ENCODE data around the gene ALPP.
"Not testable (repeated sequence)": the region's sequence is repeated elsewhere in the genome, so short reads cannot be mapped to it uniquely, and the experiment has no call there.

Gene ALPP

GRCh38 chr2:232341061-232341738 lies 37.4 kb upstream of the ALPP start:
- no peak for DNase-seq (ENCODE audit: low spot score)

DNA sequence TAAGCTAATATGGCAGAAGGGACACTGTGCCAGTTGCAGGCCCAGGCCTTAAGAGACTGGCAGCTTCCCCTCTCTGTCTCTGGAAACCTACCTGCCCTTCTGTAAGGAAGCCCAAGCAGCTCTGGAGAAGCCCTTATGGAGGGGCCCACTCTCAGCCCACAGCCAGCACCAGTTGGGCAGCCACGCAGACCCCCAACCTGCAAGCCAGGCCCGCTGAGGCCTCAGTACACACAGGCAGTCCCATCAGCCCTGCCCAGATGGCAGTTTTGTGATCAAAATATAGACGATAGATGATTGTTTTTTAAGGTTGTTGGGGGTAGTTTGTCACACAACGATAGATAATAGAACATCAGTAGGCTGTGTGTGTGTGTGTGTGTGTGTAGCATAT lies 36.8 kb upstream of the ALPP start:
- DNase-seq (ENCODE audit: low spot score) = no peak

- no peak for DNase-seq (ENCODE audit: low spot score)
These were observed 35.7 kb upstream of the ALPP start for GRCh38 chr2:232342635-232343565.

DNA sequence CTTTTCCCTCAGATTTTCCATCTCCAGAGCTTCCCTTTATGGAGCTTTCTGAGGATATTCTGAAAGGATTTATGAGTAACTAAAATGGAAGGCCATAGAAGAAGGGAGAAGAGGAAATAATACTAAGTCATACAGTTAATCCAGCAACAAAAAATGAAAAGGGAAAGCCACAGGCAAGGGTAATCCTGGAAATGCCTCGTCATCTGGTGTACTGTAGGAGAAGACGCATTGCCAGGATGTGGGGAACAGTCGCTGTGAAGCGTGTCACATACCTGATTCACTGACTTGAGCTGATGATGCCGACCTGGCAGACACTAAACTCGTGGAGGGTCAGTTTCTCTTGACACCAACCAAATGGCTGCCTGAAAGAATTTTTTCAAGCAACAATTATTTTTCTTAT lies 34.7 kb upstream of the ALPP start:
- DNase-seq (ENCODE audit: low spot score) = no peak

DNA sequence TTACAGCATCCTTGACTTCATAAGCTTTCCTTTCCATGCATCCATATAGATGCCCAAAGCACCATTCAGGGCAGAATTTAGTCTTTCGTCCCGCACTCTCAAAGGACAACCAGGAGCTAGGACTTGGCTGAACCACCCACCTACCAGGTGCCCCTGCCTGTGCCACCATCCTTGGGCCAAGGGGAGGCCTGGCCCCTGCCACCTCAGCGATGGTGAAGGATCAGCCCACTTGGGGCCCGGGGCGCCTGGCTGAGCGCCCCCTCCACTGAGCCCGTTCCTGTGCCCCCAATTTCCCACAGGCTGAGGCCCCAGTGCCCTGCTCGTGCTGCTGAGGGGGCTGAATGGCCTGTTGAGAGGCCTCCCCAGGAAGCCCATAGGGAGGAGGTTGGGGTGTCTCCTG lies 33.3 kb upstream of the ALPP start:
- DNase-seq (ENCODE audit: low spot score) = no peak

DNA sequence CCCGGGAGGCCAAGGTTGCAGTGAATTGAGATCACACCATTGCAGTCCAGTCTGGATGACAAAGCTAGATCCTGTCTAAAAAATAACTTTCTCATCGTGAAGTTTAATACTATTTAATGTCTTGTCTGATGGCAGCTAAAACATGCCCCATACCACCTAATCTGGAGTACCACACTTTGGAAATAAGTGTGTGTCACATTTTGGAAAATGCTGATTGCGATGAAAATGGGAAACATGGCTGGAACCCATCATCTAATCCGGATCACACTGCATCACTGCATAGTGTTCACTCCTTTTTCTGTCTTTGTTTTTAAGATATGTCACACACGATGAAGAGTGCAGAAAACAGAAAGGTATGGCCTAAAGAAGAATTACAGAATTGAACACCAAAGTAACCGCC lies 31.2 kb upstream of the ALPP start:
- no peak for DNase-seq (ENCODE audit: low spot score)

- no peak for DNase-seq (ENCODE audit: low spot score)
These were observed 29.6 kb upstream of the ALPP start for GRCh38 chr2:232348936-232349335.

DNA sequence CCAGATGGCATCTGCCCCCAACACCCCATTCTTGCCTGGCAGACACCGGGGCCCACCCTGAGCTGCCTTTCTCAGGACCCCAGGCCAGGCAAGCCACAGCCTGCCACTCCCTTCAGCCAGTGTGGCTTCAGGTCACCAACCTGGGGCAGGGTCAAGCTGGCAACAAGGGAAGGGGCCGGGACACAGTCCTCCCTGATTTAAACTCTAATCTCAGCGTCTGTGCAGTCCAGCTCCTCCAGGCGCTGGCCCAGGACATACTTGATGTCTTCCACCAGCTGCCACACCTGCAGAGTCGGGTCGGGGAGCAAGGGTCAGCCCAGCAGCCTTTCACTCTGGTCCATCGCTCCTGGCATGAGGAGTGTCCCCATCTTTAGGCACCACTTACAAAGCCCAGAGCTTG lies 29.0 kb upstream of the ALPP start:
- no peak for DNase-seq (ENCODE audit: low spot score)

DNA sequence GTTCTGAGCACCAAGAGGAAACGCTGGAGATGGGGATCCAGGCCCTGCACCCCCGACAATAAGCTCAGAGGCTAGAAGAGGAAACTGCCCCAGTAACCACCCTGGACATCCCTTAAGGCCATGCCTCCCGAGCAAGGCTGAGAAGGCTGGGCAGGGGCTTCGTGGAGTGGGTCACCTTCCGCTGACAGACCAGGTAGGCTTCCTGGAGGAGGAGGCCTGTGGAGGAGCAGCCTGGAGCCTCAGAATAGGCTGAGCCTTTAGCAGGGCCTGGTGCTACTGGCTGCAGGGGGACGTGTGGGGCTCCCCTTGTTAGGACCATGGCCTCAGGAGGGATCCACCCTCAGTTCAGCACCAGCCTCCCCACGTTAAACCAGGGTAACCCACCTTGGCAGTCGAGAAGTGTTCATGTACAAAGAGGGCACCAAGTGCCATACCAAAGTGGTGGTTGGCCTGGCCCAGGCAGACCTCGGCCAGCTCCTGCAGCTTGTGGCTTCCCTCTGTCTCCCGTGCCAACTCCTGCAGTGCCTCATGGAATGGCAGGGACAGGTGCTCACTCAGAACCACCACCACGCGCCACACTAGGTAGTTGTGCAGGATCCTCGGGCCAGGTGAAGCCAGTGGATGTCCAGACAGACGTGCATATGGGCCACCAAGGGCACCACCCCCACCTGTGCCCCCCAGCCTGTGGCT lies 28.5 kb upstream of the ALPP start:
- DNase-seq (ENCODE audit: low spot score) = no peak

GRCh38 chr2:232350804-232351685 lies 27.5 kb upstream of the ALPP start:
- peak; percentile 61 for DNase-seq (ENCODE audit: low spot score)

DNA sequence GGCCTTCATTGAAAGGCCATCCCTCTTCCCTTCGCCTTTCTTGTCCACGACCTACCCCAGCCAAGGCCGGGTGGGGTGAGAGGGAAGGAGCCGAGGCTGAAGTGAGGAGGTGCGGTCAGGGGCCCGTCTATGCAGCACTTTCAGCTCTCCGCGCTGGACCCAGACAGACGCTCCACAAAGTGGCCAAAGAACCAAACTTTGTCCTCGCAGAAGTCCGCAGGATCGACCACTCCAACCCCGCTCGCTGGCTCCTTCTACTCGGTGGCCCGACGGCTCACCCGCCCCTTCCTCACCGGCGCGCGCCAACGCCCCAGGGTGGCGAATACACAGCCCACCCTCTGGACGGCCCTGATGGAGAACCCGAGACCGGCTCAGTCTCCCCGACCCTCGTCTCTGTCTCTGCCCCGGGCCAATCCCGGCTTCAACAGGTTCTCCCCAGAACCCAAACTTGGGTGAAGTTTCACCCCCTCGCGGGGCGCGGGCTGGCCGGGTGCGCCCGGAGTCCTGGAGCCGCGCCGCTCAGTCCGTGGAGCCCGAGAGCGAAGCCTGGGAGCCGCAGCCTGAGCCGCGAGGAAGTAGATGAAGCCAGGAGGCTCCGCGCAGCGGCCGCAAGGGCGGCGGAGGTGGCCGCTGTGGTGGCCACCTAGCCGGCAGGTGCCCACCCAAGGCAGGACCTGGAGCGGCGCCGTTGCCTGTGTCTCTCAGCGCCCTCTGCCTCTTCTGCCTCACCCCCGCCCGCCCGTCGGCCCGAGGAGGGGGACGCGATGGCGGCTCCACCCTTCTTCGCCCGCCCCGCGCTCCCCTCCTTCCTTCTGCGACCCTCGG lies 26.7 kb upstream of the ALPP start:
- DNase-seq (ENCODE audit: low spot score) = peak; percentile 55

DNA sequence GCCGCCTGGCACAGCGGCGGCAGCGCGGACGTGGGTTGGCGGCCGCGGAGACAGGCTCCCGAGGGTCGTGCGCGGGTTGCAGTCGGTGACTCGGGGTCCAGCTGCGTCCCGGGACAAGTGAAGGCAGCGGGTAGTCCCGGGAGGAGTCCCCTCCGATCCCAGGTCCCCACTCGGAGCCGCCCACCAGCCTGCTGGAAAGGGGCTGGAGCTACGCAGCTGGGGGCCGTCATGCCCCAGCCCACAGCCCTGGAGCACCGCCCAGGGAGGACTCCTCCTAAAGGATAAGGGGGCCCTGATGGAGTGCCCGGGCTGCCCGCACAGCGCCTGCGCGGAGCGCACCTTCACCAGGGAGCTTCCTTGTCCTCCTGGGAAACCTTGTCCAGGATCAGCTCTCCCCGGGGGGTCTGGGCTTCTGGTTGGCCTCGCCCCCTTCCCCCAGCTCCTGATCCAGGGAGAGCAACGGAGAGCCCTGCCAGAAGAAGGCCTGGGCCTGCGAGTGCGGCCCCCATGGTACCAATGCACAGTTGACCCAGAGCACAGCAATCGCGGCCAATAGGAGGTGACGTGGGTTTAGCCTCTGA lies 25.9 kb upstream of the ALPP start:
- DNase-seq (ENCODE audit: low spot score) = no peak

GRCh38 chr2:232353096-232353495 lies 25.5 kb upstream of the ALPP start:
- no peak for DNase-seq (ENCODE audit: low spot score)

- no peak for DNase-seq (ENCODE audit: low spot score)
These were observed 24.9 kb upstream of the ALPP start for GRCh38 chr2:232353660-232354059.

DNA sequence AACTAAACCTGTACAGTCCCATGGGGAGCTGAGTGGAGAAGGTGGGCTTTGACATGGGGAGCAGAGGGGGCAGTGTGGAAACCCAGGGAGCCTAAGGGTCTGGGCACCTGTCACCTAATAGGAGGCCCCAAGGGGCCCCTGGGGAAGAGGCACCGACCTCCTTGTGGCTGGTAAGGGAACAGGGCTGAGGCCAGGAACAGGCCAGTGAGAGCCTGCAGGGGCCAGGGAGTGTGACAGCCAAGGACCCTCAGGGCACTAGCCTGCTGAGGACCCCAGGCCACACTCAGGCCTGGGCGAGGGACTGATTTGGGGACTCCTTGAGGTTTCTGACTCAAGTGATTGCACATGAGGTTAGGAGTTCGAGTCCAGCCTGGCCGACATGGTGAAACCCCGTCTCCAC lies 24.5 kb upstream of the ALPP start:
- no peak for DNase-seq (ENCODE audit: low spot score)

GRCh38 chr2:232361646-232362045 lies 16.9 kb upstream of the ALPP start:
- no peak for DNase-seq (ENCODE audit: low spot score)

GRCh38 chr2:232362174-232362900 lies 16.2 kb upstream of the ALPP start:
- no peak for DNase-seq (ENCODE audit: low spot score)

DNA sequence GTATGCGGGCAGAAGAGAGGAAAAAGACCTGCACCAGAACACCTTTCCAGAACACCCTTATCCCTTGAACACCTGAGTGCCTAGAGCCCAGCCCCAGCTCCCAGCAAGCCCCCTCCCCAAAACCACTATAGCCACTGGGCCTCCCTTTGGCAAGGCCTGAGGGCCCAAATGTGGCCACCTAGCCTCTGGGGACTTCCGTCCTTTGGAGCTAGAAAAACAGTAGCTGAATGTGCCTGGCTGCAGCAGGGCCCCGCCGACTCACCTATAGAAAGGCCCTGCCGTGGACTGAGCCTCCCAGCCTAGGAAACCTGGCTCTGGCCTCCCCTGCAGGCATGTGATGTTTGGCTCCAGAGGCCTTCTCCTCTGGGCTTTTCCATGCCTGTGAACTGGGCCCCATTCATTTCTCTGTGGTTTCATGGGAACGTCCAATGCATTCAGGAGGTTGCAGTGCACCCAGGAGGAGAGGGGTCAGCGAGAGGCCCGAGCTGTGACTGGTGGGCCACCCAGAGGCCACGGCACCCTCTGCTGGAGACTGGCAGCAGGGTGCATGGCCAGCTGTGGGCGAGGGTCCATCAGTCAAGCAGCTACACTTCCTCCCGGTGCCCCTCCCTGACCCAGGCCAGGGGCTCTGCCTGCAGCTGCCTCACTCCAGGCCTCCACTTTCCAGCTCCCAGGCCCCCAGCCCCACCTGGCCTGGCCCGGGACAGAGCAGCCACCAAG lies 15.3 kb upstream of the ALPP start:
- DNase-seq (ENCODE audit: low spot score) = not testable (repeated sequence)
